Measurements from ENCODE around the gene NCLN. TPM values are rescaled to one million over a fixed set of nuclear protein-coding genes. Genes with fewer than 3 reads are reported as not detected.

The NCLN gene
- total and polyA plus RNA-seq, 9 of the 15 experiments (the other 6 are each of a cell fraction or from before 2014, with no cell fraction given) = 3.8 to 126 (median 39.6) TPM

DNA sequence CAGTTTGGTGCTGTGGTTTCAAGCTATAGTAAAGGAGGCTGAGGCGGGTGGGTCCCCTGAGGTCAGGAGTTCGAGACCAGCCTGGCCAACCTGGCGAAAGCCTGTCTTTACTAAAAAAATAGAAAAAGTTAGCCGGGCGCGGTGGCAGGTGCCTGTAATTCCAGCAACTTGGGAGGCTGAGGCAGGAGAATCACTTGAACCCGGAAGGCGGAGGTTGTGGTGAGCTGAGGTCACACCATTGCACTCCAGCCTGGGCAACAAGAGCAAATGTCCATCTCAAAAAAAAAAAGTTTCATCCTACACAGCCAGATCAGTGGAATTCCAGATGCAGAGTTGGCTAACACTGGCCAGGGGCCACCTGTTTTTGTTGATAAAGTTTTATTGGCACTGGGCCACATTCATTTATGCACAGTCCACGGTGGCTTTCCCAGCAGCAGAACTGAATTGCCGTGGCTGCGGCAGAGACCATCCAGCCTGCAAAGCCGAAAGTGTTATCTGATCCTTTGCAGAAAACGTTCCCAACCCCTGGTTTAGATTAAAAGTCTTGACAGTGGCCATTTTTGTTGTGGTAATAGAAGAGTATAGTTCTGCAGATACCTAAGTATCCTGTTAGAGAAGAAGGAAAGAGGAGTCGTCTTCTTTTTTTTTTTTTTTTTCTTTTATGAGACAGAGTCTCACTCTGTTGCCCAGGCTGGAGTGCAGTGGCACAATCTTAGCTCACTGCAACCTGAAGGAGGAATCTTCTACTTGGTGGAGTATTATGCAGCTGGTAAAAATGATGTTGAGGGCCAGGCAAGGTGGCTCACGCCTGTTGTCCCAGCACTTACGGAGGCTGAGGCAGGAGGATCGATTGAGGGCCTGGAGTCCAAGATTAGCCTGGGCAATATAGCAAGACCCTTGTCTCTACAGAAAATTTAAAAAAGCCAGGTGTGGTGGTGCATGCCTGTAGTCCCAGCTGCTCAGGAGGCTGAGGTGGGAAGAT is 8.7 kb downstream of the NCLN start (continued):
- 0 out of 2 replicates have a peak, but pooled peaks have one; percentile 24 for TF ChIP-seq IRF9 (tag; IDR thresholded peaks at IDR 0.05)
- no peak for TF ChIP-seq PHF21A (IDR thresholded peaks at IDR 0.05; ENCODE audit: borderline replicate concordance, low read depth)
- TF ChIP-seq, protein P1, sequence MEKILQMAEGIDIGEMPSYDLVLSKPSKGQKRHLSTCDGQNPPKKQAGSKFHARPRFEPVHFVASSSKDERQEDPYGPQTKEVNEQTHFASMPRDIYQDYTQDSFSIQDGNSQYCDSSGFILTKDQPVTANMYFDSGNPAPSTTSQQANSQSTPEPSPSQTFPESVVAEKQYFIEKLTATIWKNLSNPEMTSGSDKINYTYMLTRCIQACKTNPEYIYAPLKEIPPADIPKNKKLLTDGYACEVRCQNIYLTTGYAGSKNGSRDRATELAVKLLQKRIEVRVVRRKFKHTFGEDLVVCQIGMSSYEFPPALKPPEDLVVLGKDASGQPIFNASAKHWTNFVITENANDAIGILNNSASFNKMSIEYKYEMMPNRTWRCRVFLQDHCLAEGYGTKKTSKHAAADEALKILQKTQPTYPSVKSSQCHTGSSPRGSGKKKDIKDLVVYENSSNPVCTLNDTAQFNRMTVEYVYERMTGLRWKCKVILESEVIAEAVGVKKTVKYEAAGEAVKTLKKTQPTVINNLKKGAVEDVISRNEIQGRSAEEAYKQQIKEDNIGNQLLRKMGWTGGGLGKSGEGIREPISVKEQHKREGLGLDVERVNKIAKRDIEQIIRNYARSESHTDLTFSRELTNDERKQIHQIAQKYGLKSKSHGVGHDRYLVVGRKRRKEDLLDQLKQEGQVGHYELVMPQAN (IDR thresholded peaks at IDR 0.05; ENCODE audit: borderline replicate concordance) = peak; percentile 25; the same call in 1 of the 2 replicates
- TF ChIP-seq ZFP36 (IDR thresholded peaks at IDR 0.05; ENCODE audit: low read depth, low read length, partially characterized antibody) = peak; percentile 19
- TF ChIP-seq MECOM (CRISPR knock-in tag; IDR thresholded peaks at IDR 0.05) = no peak
- TF ChIP-seq JUND (IDR thresholded peaks at IDR 0.05; ENCODE audit: borderline replicate concordance, low read depth, low read length) = peak; percentile 8; the same call in 1 of the 2 replicates
- TF ChIP-seq JUND (tag; IDR thresholded peaks at IDR 0.05; ENCODE audit: borderline replicate concordance, low read depth, low read length) = no peak
- 0 out of 2 replicates have a peak, but pooled peaks have one; percentile 63 for TF ChIP-seq SMARCE1 (IDR thresholded peaks at IDR 0.05)
- no peak for TF ChIP-seq ZFP91 (CRISPR knock-in tag; IDR thresholded peaks at IDR 0.05)
- TF ChIP-seq MYC (IDR thresholded peaks at IDR 0.05; ENCODE audit: low read depth, low read length) = peak; percentile 29
- TF ChIP-seq MYC (CRISPR knock-in tag; IDR thresholded peaks at IDR 0.05; ENCODE audit: borderline replicate concordance, low read depth) = no peak
- 0 out of 2 replicates have a peak, but pooled peaks have one; percentile 14 for TF ChIP-seq SMARCC2 (IDR thresholded peaks at IDR 0.05; ENCODE audit: low read depth)
- TF ChIP-seq TAF1 (IDR thresholded peaks at IDR 0.05; ENCODE audit: control insufficient read depth, extremely low read depth, insufficient read depth, low read length, severe bottlenecking) = no peak
- TF ChIP-seq ETV1 (tag; conservative IDR thresholded peaks at IDR 0.05; ENCODE audit: low read depth) = no peak
- TF ChIP-seq ETV5 (CRISPR knock-in tag; IDR thresholded peaks at IDR 0.05; ENCODE audit: low read depth) = no peak
- TF ChIP-seq RBBP5 (IDR thresholded peaks at IDR 0.05; ENCODE audit: borderline replicate concordance, insufficient read depth, low read length, poor library complexity, severe bottlenecking) = peak; percentile 51
- TF ChIP-seq BRD4 (IDR thresholded peaks at IDR 0.05) = no peak
- TF ChIP-seq NR2C1 (IDR thresholded peaks at IDR 0.05) = peak; percentile 36; the same call in 1 of the 2 replicates
- TF ChIP-seq NR2C1 (tag; IDR thresholded peaks at IDR 0.05) = peak; percentile 39; the same call in 1 of the 2 replicates
- TF ChIP-seq MAFK (IDR thresholded peaks at IDR 0.05; ENCODE audit: low read length) = peak; percentile 11; the same call in 1 of the 2 replicates
- 0 out of 2 replicates have a peak, but pooled peaks have one; percentile 5 for TF ChIP-seq RAD51 (IDR thresholded peaks at IDR 0.05; ENCODE audit: borderline replicate concordance, low read depth)
- TF ChIP-seq YY1 (IDR thresholded peaks at IDR 0.05; ENCODE audit: borderline replicate concordance in 1 of 3, control insufficient read depth in 1 of 3, extremely low read depth in 1 of 3, insufficient read depth in 3 of 3, insufficient read length in 1 of 3, insufficient replicate concordance in 2 of 3, low read depth in 1 of 3, low read length in 2 of 3) = peak in 2 of 3 experiments; percentile 19 to 33
